ENCODE measurements around the gene GRIN3B. TPM values are rescaled to one million over a fixed set of nuclear protein-coding genes. Genes with fewer than 3 reads are reported as not detected.
A peak's percentile ranks its signal among the peaks of the same experiment; 100 is the strongest.

Gene GRIN3B
- total RNA-seq, 1 donor from 2014 or later, result 0.93 TPM

DNA sequence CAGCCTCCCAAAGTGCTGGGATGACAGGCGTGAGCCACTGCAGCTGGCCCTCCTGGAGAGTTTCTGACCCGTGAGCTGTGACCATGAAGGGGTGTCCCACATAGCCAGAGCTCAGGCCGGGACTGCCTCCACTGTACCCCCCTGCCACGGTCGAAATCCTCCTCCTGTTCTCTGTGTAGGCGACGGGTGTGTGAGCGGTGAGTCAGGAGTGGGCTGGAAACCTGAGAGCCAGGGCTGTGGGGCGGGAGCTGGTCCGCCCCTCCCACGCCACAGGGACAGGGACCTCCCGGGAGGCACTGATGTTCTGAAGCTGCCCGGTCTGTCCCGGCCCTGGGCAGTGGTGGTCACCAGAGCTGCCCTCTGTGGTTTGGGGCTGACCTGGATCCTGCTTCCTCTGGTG is 12.1 kb upstream of the GRIN3B start:
- peaks cover 6% of the 10 kb centered on the region for H3K9me3 Mint-ChIP-seq (ENCODE audit: unreplicated experiment)
- peaks cover 10% of the 10 kb centered on the region for H3K27me3 Mint-ChIP-seq (ENCODE audit: unreplicated experiment)
- TF ChIP-seq, protein P1, sequence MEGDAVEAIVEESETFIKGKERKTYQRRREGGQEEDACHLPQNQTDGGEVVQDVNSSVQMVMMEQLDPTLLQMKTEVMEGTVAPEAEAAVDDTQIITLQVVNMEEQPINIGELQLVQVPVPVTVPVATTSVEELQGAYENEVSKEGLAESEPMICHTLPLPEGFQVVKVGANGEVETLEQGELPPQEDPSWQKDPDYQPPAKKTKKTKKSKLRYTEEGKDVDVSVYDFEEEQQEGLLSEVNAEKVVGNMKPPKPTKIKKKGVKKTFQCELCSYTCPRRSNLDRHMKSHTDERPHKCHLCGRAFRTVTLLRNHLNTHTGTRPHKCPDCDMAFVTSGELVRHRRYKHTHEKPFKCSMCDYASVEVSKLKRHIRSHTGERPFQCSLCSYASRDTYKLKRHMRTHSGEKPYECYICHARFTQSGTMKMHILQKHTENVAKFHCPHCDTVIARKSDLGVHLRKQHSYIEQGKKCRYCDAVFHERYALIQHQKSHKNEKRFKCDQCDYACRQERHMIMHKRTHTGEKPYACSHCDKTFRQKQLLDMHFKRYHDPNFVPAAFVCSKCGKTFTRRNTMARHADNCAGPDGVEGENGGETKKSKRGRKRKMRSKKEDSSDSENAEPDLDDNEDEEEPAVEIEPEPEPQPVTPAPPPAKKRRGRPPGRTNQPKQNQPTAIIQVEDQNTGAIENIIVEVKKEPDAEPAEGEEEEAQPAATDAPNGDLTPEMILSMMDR (IDR thresholded peaks at IDR 0.05; ENCODE audit: partially characterized antibody, unreplicated experiment), result no peak
- peaks cover 4% of the 10 kb centered on the region for H3K4me1 Mint-ChIP-seq (ENCODE audit: low read depth, unreplicated experiment)
- H3K4me3 Mint-ChIP-seq (ENCODE audit: unreplicated experiment), result no peak overlapping the region
- no peak overlapping the region for H3K27ac Mint-ChIP-seq (ENCODE audit: unreplicated experiment)
- DNase-seq, result peak; percentile 15
- no peaks in the 10 kb centered on the region for H3K36me3 Mint-ChIP-seq (ENCODE audit: unreplicated experiment)

DNA sequence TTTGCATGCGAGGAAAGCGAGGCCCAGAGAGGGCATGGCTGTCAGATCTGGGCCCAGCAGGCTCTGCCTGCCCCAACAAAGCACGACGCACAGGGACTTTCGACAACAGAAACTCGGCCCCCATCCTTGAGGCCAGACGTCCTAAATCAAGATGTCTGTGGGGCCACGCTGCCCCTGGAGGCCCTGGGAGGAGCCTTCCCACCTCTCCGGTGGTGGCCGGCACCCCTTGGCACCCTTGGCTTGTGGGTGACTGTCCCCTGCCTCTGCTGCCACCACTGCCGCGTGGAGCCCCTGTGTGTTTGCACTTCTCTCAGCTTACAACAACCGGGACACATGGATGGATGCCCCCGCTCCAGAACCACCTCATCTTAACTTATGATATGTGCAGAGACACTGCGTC is 11.7 kb upstream of the GRIN3B start:
- Mint-ChIP-seq H3K9me3 (ENCODE audit: unreplicated experiment) (peaks cover 6% of the 10 kb centered on the region), H3K4me1 (ENCODE audit: low read depth, unreplicated experiment) (peaks cover 4% of the 10 kb centered on the region), H3K4me3 (ENCODE audit: unreplicated experiment) (no peak overlapping the region), H3K27me3 (ENCODE audit: unreplicated experiment) (peaks cover 10% of the 10 kb centered on the region), H3K36me3 (ENCODE audit: unreplicated experiment) (no peaks in the 10 kb centered on the region), H3K27ac (ENCODE audit: unreplicated experiment) (no peak overlapping the region)
- TF ChIP-seq, protein P1 (IDR thresholded peaks at IDR 0.05; ENCODE audit: partially characterized antibody, unreplicated experiment), result no peak
- DNase-seq, result no peak

DNA sequence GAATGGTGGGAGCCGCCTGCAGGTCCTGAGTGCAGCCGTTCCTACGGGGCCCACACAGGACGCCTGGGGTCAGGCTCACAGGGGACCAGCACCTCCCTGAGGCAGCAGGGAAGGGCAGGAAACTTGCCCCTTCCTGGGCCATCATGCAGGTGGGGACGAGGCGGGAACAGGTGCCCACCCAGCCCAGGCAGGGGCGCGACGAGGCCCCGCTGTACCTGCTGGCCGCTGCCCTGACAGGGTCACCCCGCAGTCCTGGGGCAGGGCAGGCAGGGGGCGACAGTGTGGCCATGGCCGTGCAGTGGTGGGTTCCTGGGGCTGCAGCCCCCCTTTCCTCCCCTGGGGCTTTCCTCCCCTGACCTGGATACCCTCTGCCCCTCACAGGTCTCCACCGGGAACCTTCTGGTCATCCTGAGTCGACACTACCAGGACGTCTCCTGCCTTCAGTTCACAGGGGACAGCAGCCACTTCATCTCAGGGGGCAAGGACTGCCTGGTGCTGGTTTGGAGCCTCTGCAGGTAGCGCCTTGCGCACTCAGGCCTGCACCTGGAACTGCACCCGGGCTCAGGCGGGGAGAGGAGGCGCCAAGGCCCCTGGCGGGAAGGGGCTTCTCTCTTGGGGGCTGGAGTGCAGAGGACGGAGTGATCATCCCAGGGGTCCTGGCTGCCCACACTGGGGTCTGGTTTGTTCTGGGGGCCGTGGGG is 10.7 kb upstream of the GRIN3B start:
- Mint-ChIP-seq H3K27me3 (ENCODE audit: unreplicated experiment) (peaks cover 7% of the 10 kb centered on the region), H3K36me3 (ENCODE audit: unreplicated experiment) (no peaks in the 10 kb centered on the region), H3K4me1 (ENCODE audit: low read depth, unreplicated experiment) (peaks cover 4% of the 10 kb centered on the region), H3K9me3 (ENCODE audit: unreplicated experiment) (peaks cover 2% of the 10 kb centered on the region), H3K27ac (ENCODE audit: unreplicated experiment) (no peak overlapping the region), H3K4me3 (ENCODE audit: unreplicated experiment) (no peak overlapping the region)
- DNase-seq, result no peak
- TF ChIP-seq, protein P1 (IDR thresholded peaks at IDR 0.05; ENCODE audit: partially characterized antibody, unreplicated experiment), result peak; percentile 42

DNA sequence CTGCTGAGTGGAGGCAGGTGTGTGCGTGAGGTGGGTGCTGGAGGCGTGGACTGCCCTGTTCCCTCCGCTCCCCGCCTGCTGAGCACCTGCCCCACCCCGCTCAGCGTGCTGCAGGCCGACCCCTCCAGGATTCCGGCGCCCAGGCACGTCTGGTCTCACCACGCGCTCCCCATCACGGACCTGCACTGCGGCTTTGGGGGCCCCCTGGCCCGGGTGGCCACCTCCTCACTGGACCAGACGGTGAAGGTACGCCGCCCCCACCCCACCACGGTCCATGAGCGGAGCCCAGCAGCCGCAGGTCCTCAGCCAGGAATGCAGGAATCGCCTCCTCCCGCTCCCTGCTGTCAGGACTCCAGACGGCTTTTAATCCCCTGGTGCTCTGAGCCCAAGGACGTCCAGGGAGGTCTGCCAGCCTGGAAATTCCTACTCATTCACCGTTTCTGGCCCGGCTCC is 10.1 kb upstream of the GRIN3B start:
- TF ChIP-seq, protein P1 (IDR thresholded peaks at IDR 0.05; ENCODE audit: partially characterized antibody, unreplicated experiment), result no peak
- Mint-ChIP-seq H3K4me3 (ENCODE audit: unreplicated experiment) (no peak overlapping the region), H3K9me3 (ENCODE audit: unreplicated experiment) (peaks cover 2% of the 10 kb centered on the region), H3K4me1 (ENCODE audit: low read depth, unreplicated experiment) (no peaks in the 10 kb centered on the region), H3K27ac (ENCODE audit: unreplicated experiment) (no peak overlapping the region), H3K36me3 (ENCODE audit: unreplicated experiment) (no peaks in the 10 kb centered on the region), H3K27me3 (ENCODE audit: unreplicated experiment) (peaks cover 5% of the 10 kb centered on the region)
- no peak for DNase-seq

DNA sequence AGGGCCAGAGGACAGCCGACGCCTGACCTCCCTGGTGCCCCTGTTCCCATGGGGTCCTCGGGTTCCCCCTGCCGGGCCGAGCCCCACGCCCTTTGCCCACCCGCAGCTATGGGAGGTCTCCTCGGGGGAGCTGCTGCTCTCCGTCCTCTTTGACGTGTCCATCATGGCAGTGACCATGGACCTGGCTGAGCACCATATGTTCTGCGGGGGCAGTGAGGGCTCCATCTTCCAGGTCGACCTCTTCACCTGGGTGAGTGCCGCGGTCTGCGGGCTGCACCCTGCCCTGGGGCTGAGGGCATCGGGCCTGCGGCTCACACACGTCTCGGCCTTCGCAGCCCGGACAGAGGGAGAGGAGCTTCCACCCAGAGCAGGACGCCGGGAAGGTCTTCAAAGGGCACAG is 9.5 kb upstream of the GRIN3B start:
- Mint-ChIP-seq H3K27ac (ENCODE audit: unreplicated experiment) (no peak overlapping the region), H3K9me3 (ENCODE audit: unreplicated experiment) (peaks cover 2% of the 10 kb centered on the region), H3K4me3 (ENCODE audit: unreplicated experiment) (no peak overlapping the region), H3K27me3 (ENCODE audit: unreplicated experiment) (peaks cover 4% of the 10 kb centered on the region), H3K36me3 (ENCODE audit: unreplicated experiment) (no peaks in the 10 kb centered on the region), H3K4me1 (ENCODE audit: low read depth, unreplicated experiment) (no peaks in the 10 kb centered on the region)
- TF ChIP-seq, protein P1 (IDR thresholded peaks at IDR 0.05; ENCODE audit: partially characterized antibody, unreplicated experiment), result no peak
- DNase-seq, result no peak

All from glutamatergic neuron (in vitro differentiated cells).